HG02678 (cell line): Measurements from ENCODE around the gene E2F1.

Experiments
- ATAC-seq: cut with Tn5 transposase; IDR thresholded peaks from one replicate; pipeline ENCODE4 v1.9.1; 2021; ENCODE audit warnings: mild to moderate bottlenecking, moderate library complexity; ENCODE audit not compliant: unreplicated experiment

Gene E2F1

GRCh38 chr20:33687993-33688937, 2.1 kb upstream of the E2F1 start:
- ATAC-seq, result no peak

- no peak for ATAC-seq
These were observed 1.3 kb upstream of the E2F1 start for GRCh38 chr20:33687370-33687915.

- ATAC-seq, result no peak
These were observed 790 bp upstream of the E2F1 start for GRCh38 chr20:33686984-33687366.

GRCh38 chr20:33685328-33686099, 671 bp downstream of the E2F1 start:
- peak; percentile 42 for ATAC-seq

GRCh38 chr20:33684533-33685327, 1.5 kb downstream of the E2F1 start:
- ATAC-seq, result no peak

- ATAC-seq, result no peak
These were observed 4.3 kb downstream of the E2F1 start for GRCh38 chr20:33681728-33682353.

- no peak for ATAC-seq
These were observed 4.9 kb downstream of the E2F1 start for GRCh38 chr20:33681288-33681687.

GRCh38 chr20:33680686-33681085, 5.5 kb downstream of the E2F1 start:
- no peak for ATAC-seq

- ATAC-seq, result peak; percentile 64
These were observed 6.3 kb downstream of the E2F1 start for GRCh38 chr20:33679758-33680485.

- no peak for ATAC-seq
These were observed 8.0 kb downstream of the E2F1 start for GRCh38 chr20:33677991-33678702.

GRCh38 chr20:33676652-33677645, 9.2 kb downstream of the E2F1 start:
- ATAC-seq, result no peak

- no peak for ATAC-seq
These were observed 10.1 kb downstream of the E2F1 start for GRCh38 chr20:33676121-33676520.

GRCh38 chr20:33675136-33675959, 10.8 kb downstream of the E2F1 start:
- ATAC-seq, result no peak

GRCh38 chr20:33674294-33675135, 11.7 kb downstream of the E2F1 start, which contains the start of gene NECAB3:
NECAB3 (minus strand) TSS chr20:33674428; CDS start chr20:33674352, 76 bp downstream.
- peak; percentile 76 for ATAC-seq

GRCh38 chr20:33673410-33674293, 12.5 kb downstream of the E2F1 start:
- ATAC-seq, result no peak
